ENCODE measurements around the gene GPA33.

Gene GPA33

GRCh38 chr1:167094690-167095089, 4.5 kb upstream of the GPA33 start:
- Histone ChIP-seq H3K4me2 (ENCODE audit: low read length) (no peak overlapping the region), H4K20me1 (ENCODE audit: insufficient read depth, low read length) (no peaks in the 10 kb centered on the region), H3K9me3 (ENCODE audit: low read length) (peaks cover 3% of the 10 kb centered on the region; the same call in 1 of the 2 replicates), H3K27ac (ENCODE audit: low read depth, low read length, poor library complexity, severe bottlenecking) (no peak overlapping the region), H3K79me2 (ENCODE audit: insufficient read depth, low read length) (no peaks in the 10 kb centered on the region), H2AFZ (ENCODE audit: low read length) (no peak overlapping the region), H3K4me3 (ENCODE audit: low read depth, low read length, poor library complexity, severe bottlenecking) (no peak overlapping the region), H3K27me3 (ENCODE audit: insufficient read depth, low read length) (0 out of 2 replicates have a peak, but pooled peaks cover 9% of the 10 kb centered on the region), H3K4me1 (ENCODE audit: insufficient read depth, low read length, severe bottlenecking) (no peaks in the 10 kb centered on the region), H3K9me2 (ENCODE audit: low read depth, low read length) (no peaks in the 10 kb centered on the region), H3K9ac (ENCODE audit: low read length) (no peak overlapping the region), H3F3A (ENCODE audit: insufficient read depth, low read length) (no peaks in the 10 kb centered on the region), H3K36me3 (ENCODE audit: insufficient read depth, low read length) (no peaks in the 10 kb centered on the region)
- TF ChIP-seq CTCF (IDR thresholded peaks at IDR 0.05; ENCODE audit: low read length) (no peak), EZH2 (IDR thresholded peaks at IDR 0.05; ENCODE audit: borderline replicate concordance, low read length) (no peak)

GRCh38 chr1:167093846-167094516, 3.8 kb upstream of the GPA33 start, which contains the start of gene STYXL2:
STYXL2 (plus strand) TSS chr1:167094075; CDS start chr1:167094850, 775 bp downstream.
- no peak within 1 kb of the TSS for H3K4me3 ChIP-seq (ENCODE audit: low read depth, low read length, poor library complexity, severe bottlenecking)
- peaks cover 3% of the 10 kb centered on the region; the same call in 1 of the 2 replicates for H3K9me3 ChIP-seq (ENCODE audit: low read length)
- H3K79me2 ChIP-seq (ENCODE audit: insufficient read depth, low read length), result no peaks in the 10 kb centered on the region
- H3K9me2 ChIP-seq (ENCODE audit: low read depth, low read length), result no peaks in the 10 kb centered on the region
- no peaks in the 10 kb centered on the region for H3K4me1 ChIP-seq (ENCODE audit: insufficient read depth, low read length, severe bottlenecking)
- no peak within 1 kb of the TSS for H3K9ac ChIP-seq (ENCODE audit: low read length)
- no peaks in the 10 kb centered on the region for H3F3A ChIP-seq (ENCODE audit: insufficient read depth, low read length)
- H2AFZ ChIP-seq (ENCODE audit: low read length), result no peak within 1 kb of the TSS
- no peaks in the 10 kb centered on the region for H4K20me1 ChIP-seq (ENCODE audit: insufficient read depth, low read length)
- 0 out of 2 replicates have a peak, but pooled peaks cover 8% of the 10 kb centered on the region for H3K27me3 ChIP-seq (ENCODE audit: insufficient read depth, low read length)
- H3K36me3 ChIP-seq (ENCODE audit: insufficient read depth, low read length), result no peaks in the 10 kb centered on the region
- no peak within 1 kb of the TSS for H3K4me2 ChIP-seq (ENCODE audit: low read length)
- no peak within 1 kb of the TSS for H3K27ac ChIP-seq (ENCODE audit: low read depth, low read length, poor library complexity, severe bottlenecking)
- TF ChIP-seq CTCF (IDR thresholded peaks at IDR 0.05; ENCODE audit: low read length), result no peak
- no peak for TF ChIP-seq EZH2 (IDR thresholded peaks at IDR 0.05; ENCODE audit: borderline replicate concordance, low read length)

- H2AFZ ChIP-seq (ENCODE audit: low read length), result no peak overlapping the region
- no peaks in the 10 kb centered on the region for H3K9me2 ChIP-seq (ENCODE audit: low read depth, low read length)
- H3F3A ChIP-seq (ENCODE audit: insufficient read depth, low read length), result no peaks in the 10 kb centered on the region
- no peak overlapping the region for H3K9ac ChIP-seq (ENCODE audit: low read length)
- H3K36me3 ChIP-seq (ENCODE audit: insufficient read depth, low read length), result no peaks in the 10 kb centered on the region
- H3K9me3 ChIP-seq (ENCODE audit: low read length), result peaks cover 3% of the 10 kb centered on the region; the same call in 1 of the 2 replicates
- no peaks in the 10 kb centered on the region for H3K79me2 ChIP-seq (ENCODE audit: insufficient read depth, low read length)
- H3K27me3 ChIP-seq (ENCODE audit: insufficient read depth, low read length), result 0 out of 2 replicates have a peak, but pooled peaks cover 8% of the 10 kb centered on the region
- H3K4me3 ChIP-seq (ENCODE audit: low read depth, low read length, poor library complexity, severe bottlenecking), result no peak overlapping the region
- TF ChIP-seq EZH2 (IDR thresholded peaks at IDR 0.05; ENCODE audit: borderline replicate concordance, low read length), result no peak
- TF ChIP-seq CTCF (IDR thresholded peaks at IDR 0.05; ENCODE audit: low read length), result no peak
- no peaks in the 10 kb centered on the region for H4K20me1 ChIP-seq (ENCODE audit: insufficient read depth, low read length)
- no peak overlapping the region for H3K27ac ChIP-seq (ENCODE audit: low read depth, low read length, poor library complexity, severe bottlenecking)
- no peaks in the 10 kb centered on the region for H3K4me1 ChIP-seq (ENCODE audit: insufficient read depth, low read length, severe bottlenecking)
- H3K4me2 ChIP-seq (ENCODE audit: low read length), result no peak overlapping the region
Observed at GRCh38 chr1:167092653-167093052, 2.5 kb upstream of the GPA33 start.
